SH-SY5Y (cell line): ENCODE measurements around the gene LIF.

Experiments used
- GATA2 ChIP-seq: IDR thresholded peaks from 2 replicates; pipeline ENCODE4 v1.6.1; 2011; ENCODE audit warnings: mild to moderate bottlenecking, low read depth, low read length
- GATA3 ChIP-seq: IDR thresholded peaks from 2 replicates; pipeline ENCODE4 v1.6.1; 2011; ENCODE audit warnings: low read depth, mild to moderate bottlenecking, low read length, moderate library complexity

LIF gene

DNA sequence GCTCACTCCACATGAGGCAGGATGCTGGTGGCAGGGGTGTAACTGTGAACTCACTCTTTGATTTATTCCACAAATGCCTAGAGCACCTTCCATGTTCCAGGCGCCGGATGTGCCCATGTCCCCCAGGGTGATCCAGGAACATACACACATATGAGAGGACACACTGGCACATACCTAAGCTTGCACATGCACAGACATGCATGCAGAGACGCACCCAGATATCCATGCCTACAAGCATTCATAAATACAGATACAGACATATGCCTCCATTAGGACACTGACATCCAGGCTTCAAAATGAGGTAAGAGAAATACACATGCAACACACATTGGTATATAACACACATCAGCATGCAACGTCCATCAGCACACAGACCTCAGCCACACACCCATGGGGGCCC, 15.6 kb upstream of the LIF start:
- no peak for TF ChIP-seq GATA2
- no peak for TF ChIP-seq GATA3

GRCh38 chr22:30261134-30261533, 14.6 kb upstream of the LIF start:
- TF ChIP-seq GATA3, result no peak
- no peak for TF ChIP-seq GATA2

GRCh38 chr22:30260682-30261081, 14.1 kb upstream of the LIF start:
- TF ChIP-seq GATA2 (no peak), GATA3 (no peak)

DNA sequence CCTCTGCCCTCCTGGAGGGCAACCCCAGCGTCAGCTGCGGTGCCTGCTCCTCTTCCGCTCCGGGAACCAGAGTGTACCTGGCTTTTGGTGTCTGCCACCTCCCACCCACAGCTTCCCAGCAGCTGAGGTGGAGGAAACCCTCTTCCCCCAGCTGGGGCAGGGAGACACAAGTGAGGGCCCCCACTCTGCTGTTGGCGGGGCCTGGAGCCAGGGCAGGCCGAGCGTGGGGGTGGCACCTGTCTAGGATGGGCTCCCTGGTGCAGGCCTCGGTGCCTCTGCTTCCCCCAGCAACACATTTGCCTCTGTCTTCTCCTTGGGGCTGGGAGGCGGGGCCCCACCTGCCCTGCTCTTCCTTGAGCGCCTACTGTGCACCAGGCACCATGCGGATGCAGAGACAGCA, 13.7 kb upstream of the LIF start:
- TF ChIP-seq GATA3, result no peak
- no peak for TF ChIP-seq GATA2

- TF ChIP-seq GATA2, result no peak
- no peak for TF ChIP-seq GATA3
These were observed 7.8 kb upstream of the LIF start for GRCh38 chr22:30254314-30254713.

DNA sequence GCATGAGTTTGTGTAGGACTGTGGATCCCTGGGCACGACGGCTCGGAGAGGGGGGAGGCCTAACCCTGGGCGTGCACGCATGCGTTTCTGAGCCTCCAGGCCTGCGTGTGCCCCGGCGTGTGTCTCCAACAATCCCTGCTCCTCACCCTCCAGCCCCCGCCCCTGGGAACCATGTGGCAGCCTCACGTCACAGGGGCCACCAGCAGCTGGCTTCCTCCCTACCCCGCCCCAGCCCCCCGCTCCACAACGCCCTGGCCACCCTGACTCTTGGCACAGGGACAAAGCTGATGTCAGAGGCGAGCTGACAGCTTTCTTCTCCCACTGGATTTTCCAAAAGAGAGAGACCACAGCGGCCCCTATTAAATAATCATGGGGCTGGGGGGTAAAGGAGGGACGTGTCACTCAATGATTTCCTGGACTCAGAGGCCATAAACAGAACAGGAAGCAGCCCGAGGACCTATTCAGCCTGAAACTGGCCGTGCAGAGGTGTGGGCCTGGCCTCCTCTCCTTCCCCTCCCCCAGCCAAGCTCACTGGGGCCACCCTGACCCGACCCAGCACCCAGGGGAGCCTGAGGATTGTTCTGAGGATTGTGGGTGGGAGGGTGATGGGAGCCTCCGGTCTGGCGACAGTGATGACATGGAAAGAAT, 6.8 kb upstream of the LIF start:
- TF ChIP-seq GATA3, result no peak
- no peak for TF ChIP-seq GATA2

DNA sequence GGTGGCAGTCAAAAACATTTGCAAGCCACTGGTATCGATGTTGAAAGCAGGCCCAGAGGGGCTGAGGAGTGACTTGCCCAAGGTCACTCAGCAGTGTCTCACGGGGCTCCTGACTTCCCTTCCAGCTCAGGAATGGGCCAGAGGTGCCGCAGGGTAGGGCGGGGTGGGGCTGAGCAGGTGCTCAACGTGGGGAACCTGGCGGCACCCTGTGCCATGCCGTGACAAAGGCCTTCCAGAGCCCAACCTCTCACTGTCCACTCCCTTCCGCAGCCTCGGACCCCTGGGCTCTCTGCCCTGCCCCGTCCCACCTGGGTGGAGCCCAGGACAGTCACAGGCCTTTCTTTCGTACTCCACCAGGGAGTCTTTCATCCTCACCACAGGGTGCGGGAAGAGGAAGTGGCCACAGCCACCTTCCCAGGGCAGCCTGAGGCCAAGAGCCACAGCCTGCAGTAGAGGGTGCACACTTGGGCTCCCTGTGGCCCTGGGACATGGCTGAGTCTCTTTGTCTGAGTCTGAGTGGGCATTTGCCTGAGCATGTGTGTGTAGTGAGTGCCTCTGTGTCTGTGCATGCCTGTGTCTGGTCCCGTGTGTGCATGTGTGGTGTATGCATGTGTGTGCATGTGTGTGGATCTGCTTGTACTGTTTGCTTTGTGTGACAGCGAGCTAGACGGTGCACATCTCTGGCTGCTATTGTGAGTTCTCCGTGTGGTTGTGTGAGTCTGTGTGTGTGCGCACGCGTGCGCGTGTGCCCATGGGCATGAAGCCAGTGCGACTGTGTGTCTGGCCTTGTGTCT, 6.0 kb upstream of the LIF start:
- no peak for TF ChIP-seq GATA2
- no peak for TF ChIP-seq GATA3

DNA sequence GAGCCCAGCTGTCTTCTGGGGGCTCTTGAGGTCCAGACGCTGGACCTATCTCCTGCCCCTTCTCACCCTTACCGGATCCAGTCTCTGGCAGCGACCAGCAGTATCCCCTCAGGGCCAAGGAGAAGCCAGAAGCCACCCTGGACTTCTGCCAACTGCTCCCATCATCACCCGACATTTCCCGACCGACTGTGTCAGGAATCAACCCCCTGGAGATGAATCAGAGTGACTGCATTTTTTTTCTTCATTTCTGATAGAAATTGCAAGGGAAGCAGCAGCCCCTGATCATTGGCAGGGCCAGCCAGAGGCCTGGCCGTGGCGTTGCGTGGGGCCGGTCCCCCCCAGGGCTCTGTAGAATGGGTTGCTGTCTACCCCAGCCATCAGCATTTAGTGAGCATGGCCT, 5.2 kb upstream of the LIF start:
- TF ChIP-seq GATA2 (no peak), GATA3 (no peak)

DNA sequence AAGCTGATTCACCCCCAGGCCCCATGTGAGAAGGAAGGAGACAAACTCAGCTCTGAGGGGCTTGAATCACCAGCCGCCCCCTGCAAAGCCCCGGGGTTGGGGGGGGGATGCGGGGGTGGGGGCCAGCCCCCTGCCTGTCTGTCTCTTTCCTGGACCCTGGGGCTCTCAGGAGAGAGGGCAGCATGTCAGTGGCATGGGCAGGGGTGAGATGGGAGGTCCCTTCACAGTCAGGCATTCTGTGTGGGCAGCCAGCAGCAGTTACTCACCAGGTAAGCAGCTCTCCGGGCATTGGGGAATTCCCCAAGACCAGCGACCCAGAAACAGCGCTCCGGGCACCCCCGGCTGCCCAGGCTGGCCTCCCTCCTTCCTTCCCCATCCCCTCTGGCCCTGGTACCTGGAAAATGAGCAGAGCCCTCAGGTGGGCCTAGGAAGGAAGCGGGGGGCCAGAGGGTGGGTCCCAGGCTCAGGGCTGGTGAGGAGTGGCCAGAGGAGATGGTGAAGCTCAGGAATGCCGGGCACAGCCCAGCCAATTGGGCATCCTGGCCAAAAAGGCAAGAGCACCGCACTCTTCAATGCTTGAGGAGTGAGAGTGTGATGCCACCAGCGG, 4.2 kb upstream of the LIF start:
- TF ChIP-seq GATA3, result no peak

DNA sequence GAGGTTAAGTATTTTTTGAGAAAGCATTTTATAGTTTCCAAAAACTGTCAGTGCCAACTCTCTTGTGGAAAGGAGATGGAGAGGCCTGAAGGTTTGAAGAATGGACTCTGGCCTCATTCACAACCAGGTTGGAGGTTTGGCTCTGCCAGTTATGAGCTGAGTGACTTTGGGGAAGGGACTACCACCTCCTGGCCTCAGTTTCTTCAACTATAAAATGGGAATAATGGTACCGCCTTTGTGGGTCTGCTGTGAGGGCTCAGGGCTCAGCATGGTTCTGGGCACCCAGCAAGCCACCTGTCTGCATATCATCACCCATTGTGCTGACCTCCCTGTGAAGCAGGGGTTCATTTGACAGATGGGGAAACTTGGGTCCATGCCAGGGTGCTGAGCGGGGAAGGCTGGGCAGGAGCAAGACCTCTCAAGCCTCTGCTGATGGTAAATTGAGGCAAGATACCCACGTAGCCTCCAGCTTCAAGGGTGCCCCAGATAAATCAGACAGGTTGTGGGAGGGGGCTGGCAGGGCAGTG, 3.5 kb upstream of the LIF start:
- TF ChIP-seq GATA3 (no peak), GATA2 (no peak)

DNA sequence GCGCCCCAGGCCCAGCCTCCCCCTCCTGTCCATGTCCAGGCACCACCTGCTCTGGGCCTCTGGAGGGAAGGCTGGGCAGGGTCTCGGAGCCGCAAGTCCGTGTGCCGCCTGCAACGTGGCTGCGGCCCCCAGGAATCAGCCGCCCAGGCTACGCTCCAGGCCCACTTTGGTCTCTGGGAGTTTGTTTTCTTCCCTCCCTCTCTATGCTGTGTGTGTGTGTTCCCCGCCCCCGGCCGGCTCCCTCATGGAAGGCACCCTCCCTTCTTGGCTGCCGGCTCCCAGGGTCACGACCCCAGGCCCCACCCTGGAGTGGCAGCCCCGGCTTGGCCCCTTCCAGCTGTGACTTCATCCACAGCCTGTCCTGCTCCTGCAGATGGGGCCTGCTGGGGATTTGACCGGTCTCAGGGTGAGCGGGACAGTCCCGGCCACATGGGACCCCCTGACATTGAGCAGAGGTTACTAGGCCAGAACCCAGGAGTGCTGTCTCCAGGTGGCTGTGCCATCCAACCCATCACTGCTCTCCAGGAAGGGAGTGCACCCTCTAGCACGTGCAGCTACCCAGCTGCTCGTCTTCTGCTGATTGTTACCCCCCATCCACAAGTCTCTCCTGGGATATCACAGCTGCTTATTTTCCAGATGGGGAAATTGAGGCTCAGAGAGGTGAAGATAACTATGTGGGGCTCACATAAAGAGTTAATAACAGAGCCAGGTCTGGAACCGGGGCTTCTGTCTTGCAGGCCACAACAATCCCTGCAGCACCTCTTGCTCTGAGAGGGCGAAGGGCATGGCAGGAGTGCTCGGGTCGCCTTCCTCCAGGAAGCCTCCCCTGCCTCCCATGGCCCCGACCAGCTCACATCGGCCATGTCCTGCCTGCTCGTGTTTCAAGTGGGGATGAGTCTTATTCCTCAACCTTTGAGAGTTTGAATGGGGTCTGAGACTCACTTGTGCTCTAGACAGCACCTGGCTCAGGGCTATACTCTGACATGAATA, 2.8 kb upstream of the LIF start:
- TF ChIP-seq GATA2, result no peak
- TF ChIP-seq GATA3, result no peak

- TF ChIP-seq GATA2 (no peak), GATA3 (no peak)
These were observed 1.9 kb upstream of the LIF start for GRCh38 chr22:30248484-30248883.

DNA sequence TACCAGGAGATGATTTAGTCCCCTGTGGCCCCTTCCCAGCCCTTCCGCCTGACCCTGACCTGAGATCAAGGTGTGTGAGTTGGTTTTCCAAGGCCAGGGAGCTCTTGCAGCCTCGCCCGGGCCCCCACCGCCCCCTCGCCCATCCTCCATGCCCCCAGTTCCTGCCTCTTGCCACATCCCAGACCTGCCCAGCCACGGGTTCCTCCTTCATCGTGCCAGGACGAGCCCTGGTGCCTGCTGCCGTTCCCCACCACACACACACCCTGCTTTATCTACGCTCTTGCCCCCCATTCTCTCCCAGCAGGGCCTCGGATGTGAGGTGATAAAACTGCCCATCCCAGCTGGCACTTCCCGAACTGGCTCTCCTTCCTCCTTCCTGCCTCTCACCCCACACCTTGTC, 1.4 kb upstream of the LIF start:
- TF ChIP-seq GATA3, result no peak
- no peak for TF ChIP-seq GATA2

GRCh38 chr22:30247561-30247960, 1.0 kb upstream of the LIF start:
- no peak for TF ChIP-seq GATA3
- TF ChIP-seq GATA2, result no peak
